Endothelial cell of umbilical vein (primary cell): ENCODE results near the gene MSRB2.
"Not testable (repeated sequence)": the region's sequence is repeated elsewhere in the genome, so short reads cannot be mapped to it uniquely, and the experiment has no call there.

Experiments
- CTCF ChIP-seq, 2 donors: IDR thresholded peaks; 1 replicate in 1 of 2; 2 replicates in 1 of 2; pipeline ENCODE4 v1.5.1; 2011; ENCODE audit warnings: low read length in 2 of 2, mild to moderate bottlenecking in 2 of 2, moderate library complexity in 2 of 2, control low read depth in 1 of 2, inconsistent platforms in 1 of 2, low read depth in 1 of 2; ENCODE audit not compliant: insufficient read depth in 1 of 2; ENCODE audit errors: extremely low read depth in 1 of 2
- EZH2 ChIP-seq: IDR thresholded peaks from 2 replicates; pipeline ENCODE4 v1.6.1; 2012; ENCODE audit warnings: borderline replicate concordance, low read depth, mild to moderate bottlenecking, moderate library complexity, low read length, inconsistent platforms; ENCODE audit not compliant: severe bottlenecking
- FOS ChIP-seq: IDR thresholded peaks from 2 replicates; pipeline ENCODE4 v1.6.1; 2011; ENCODE audit warnings: mild to moderate bottlenecking, low read length, moderate library complexity, borderline replicate concordance; ENCODE audit not compliant: insufficient read depth
- GATA2 ChIP-seq: IDR thresholded peaks from 2 replicates; pipeline ENCODE4 v1.7.0; 2011; ENCODE audit warnings: low read depth, mild to moderate bottlenecking, moderate library complexity, mixed read lengths, low read length; ENCODE audit not compliant: insufficient read length, insufficient read depth
- JUN ChIP-seq: IDR thresholded peaks from 2 replicates; pipeline ENCODE4 v1.6.1; 2011; ENCODE audit warnings: borderline replicate concordance, low read depth; ENCODE audit not compliant: insufficient read length, insufficient read depth
- MAX ChIP-seq: IDR thresholded peaks from 2 replicates; pipeline ENCODE4 v1.6.1; 2011; ENCODE audit not compliant: insufficient read depth, insufficient read length
- MYC ChIP-seq: IDR thresholded peaks from one replicate; pipeline ENCODE4 v1.6.1; 2011; ENCODE audit warnings: mild to moderate bottlenecking, low read depth, low read length
- POLR2A ChIP-seq: IDR thresholded peaks from 2 replicates; pipeline ENCODE4 v1.6.1; 2012; ENCODE audit warnings: low read depth, mild to moderate bottlenecking, control low read depth, low read length
- POLR2AphosphoS5 ChIP-seq: IDR thresholded peaks from 2 replicates; pipeline ENCODE4 v1.6.1; 2012; ENCODE audit warnings: low read depth, mild to moderate bottlenecking, control low read depth, low read length, moderate library complexity; ENCODE audit not compliant: insufficient read depth

- not testable (repeated sequence) for TF ChIP-seq CTCF (IDR thresholded peaks at IDR 0.05; ENCODE audit: extremely low read depth in 1 of 2, insufficient read depth in 1 of 2, low read depth in 1 of 2, low read length in 2 of 2); EZH2; FOS; POLR2A; POLR2AphosphoS5; MAX; MYC; JUN; GATA2
These were observed 25.1 kb upstream of the MSRB2 start for GRCh38 chr10:23070092-23070912.
